GM21367 (cell line): ENCODE results near the gene COPZ2.
"Not testable (repeated sequence)": the region's sequence is repeated elsewhere in the genome, so short reads cannot be mapped to it uniquely, and the experiment has no call there.

Experiments used
- ATAC-seq: cut with Tn5 transposase; IDR thresholded peaks from one replicate; pipeline ENCODE4 v1.9.1; 2021; ENCODE audit not compliant: unreplicated experiment

Gene COPZ2

GRCh38 chr17:47988445-47988844, 49.2 kb downstream of the COPZ2 start:
- not testable (repeated sequence) for ATAC-seq

GRCh38 chr17:47987240-47987835, 50.3 kb downstream of the COPZ2 start:
- ATAC-seq: no peak

GRCh38 chr17:47986520-47986919, 51.1 kb downstream of the COPZ2 start:
- no peak for ATAC-seq

GRCh38 chr17:47983492-47984223, 53.9 kb downstream of the COPZ2 start:
- no peak for ATAC-seq

- no peak for ATAC-seq
Measured at GRCh38 chr17:47982645-47983390, 54.8 kb downstream of the COPZ2 start.

GRCh38 chr17:47982091-47982617, 55.4 kb downstream of the COPZ2 start:
- no peak for ATAC-seq

- ATAC-seq: no peak
Measured at GRCh38 chr17:47981462-47981861, 56.1 kb downstream of the COPZ2 start.

GRCh38 chr17:47980541-47980940, 57.1 kb downstream of the COPZ2 start:
- no peak for ATAC-seq

GRCh38 chr17:47978324-47978723, 59.3 kb downstream of the COPZ2 start:
- ATAC-seq: no peak
